IPS-15b (cell line): Measurements from ENCODE around the gene RAD51B.

Experiments
- H3K27me3 ChIP-seq: one replicate; pipeline ENCODE4 v1.6.1; 2013; ENCODE audit warnings: low read length; ENCODE audit not compliant: control insufficient read depth, insufficient read depth
- H3K36me3 ChIP-seq: one replicate; pipeline ENCODE4 v1.6.1; 2013; ENCODE audit warnings: low read length; ENCODE audit not compliant: control insufficient read depth, insufficient read depth
- H3K4me1 ChIP-seq: one replicate; pipeline ENCODE4 v1.6.1; 2013; ENCODE audit warnings: mild to moderate bottlenecking, low read length; ENCODE audit not compliant: control insufficient read depth, insufficient read depth
- H3K4me3 ChIP-seq: one replicate; pipeline ENCODE4 v1.5.1; 2013; ENCODE audit warnings: low read depth, low read length
- H3K9ac ChIP-seq: one replicate; pipeline ENCODE4 v1.6.1; 2013; ENCODE audit warnings: low read depth, mild to moderate bottlenecking, low read length
- H3K9me3 ChIP-seq: one replicate; pipeline ENCODE4 v1.6.1; 2013; ENCODE audit warnings: mild to moderate bottlenecking, low read length; ENCODE audit not compliant: control insufficient read depth, insufficient read depth

The RAD51B gene

GRCh38 chr14:68680541-68681051, 861.0 kb downstream of the RAD51B start:
- Histone ChIP-seq H3K9ac (no peak overlapping the region), H3K4me1 (peaks cover 2% of the 10 kb centered on the region), H3K36me3 (no peaks in the 10 kb centered on the region), H3K27me3 (no peaks in the 10 kb centered on the region), H3K4me3 (no peak overlapping the region), H3K9me3 (no peaks in the 10 kb centered on the region)

- H3K4me3 ChIP-seq: no peak overlapping the region
- no peak overlapping the region for H3K9ac ChIP-seq
- no peaks in the 10 kb centered on the region for H3K27me3 ChIP-seq
- peaks cover 2% of the 10 kb centered on the region for H3K4me1 ChIP-seq
- H3K9me3 ChIP-seq: no peaks in the 10 kb centered on the region
- H3K36me3 ChIP-seq: no peaks in the 10 kb centered on the region
Measured at GRCh38 chr14:68681256-68682011, 861.9 kb downstream of the RAD51B start.

- no peak overlapping the region for H3K9ac ChIP-seq
- H3K4me3 ChIP-seq: no peak overlapping the region
- no peaks in the 10 kb centered on the region for H3K27me3 ChIP-seq
- H3K9me3 ChIP-seq: no peaks in the 10 kb centered on the region
- H3K36me3 ChIP-seq: no peaks in the 10 kb centered on the region
- peaks cover 2% of the 10 kb centered on the region for H3K4me1 ChIP-seq
Measured at GRCh38 chr14:68682166-68683103, 862.9 kb downstream of the RAD51B start.

GRCh38 chr14:68683326-68683725, 863.7 kb downstream of the RAD51B start:
- H3K9ac ChIP-seq: no peak overlapping the region

GRCh38 chr14:68684466-68685418, 865.2 kb downstream of the RAD51B start:
- Histone ChIP-seq H3K27me3 (no peaks in the 10 kb centered on the region), H3K9me3 (no peaks in the 10 kb centered on the region), H3K4me3 (no peak overlapping the region), H3K36me3 (no peaks in the 10 kb centered on the region), H3K9ac (no peak overlapping the region), H3K4me1 (peaks cover 8% of the 10 kb centered on the region)

More at GRCh38 chr14:68683326-68683725, 863.7 kb downstream of the RAD51B start:
- Histone ChIP-seq H3K4me3 (no peak overlapping the region), H3K4me1 (peaks cover 2% of the 10 kb centered on the region), H3K9me3 (no peaks in the 10 kb centered on the region), H3K36me3 (no peaks in the 10 kb centered on the region), H3K27me3 (no peaks in the 10 kb centered on the region)

GRCh38 chr14:68685419-68686204, 866.0 kb downstream of the RAD51B start:
- H3K27me3 ChIP-seq: no peaks in the 10 kb centered on the region
- no peaks in the 10 kb centered on the region for H3K9me3 ChIP-seq
- H3K4me1 ChIP-seq: peaks cover 8% of the 10 kb centered on the region
- H3K36me3 ChIP-seq: no peaks in the 10 kb centered on the region
- H3K9ac ChIP-seq: no peak overlapping the region
- no peak overlapping the region for H3K4me3 ChIP-seq

GRCh38 chr14:68686205-68686465, 866.6 kb downstream of the RAD51B start:
- no peak overlapping the region for H3K9ac ChIP-seq
- peaks cover 9% of the 10 kb centered on the region for H3K4me1 ChIP-seq
- no peaks in the 10 kb centered on the region for H3K9me3 ChIP-seq
- no peak overlapping the region for H3K4me3 ChIP-seq
- no peaks in the 10 kb centered on the region for H3K36me3 ChIP-seq
- no peaks in the 10 kb centered on the region for H3K27me3 ChIP-seq

- Histone ChIP-seq H3K9ac (no peak overlapping the region), H3K4me3 (no peak overlapping the region), H3K9me3 (no peaks in the 10 kb centered on the region), H3K27me3 (no peaks in the 10 kb centered on the region), H3K36me3 (no peaks in the 10 kb centered on the region), H3K4me1 (peaks cover 14% of the 10 kb centered on the region)
Measured at GRCh38 chr14:68686724-68687123, 867.1 kb downstream of the RAD51B start.

GRCh38 chr14:68687746-68688145, 868.2 kb downstream of the RAD51B start:
- Histone ChIP-seq H3K4me1 (peaks cover 13% of the 10 kb centered on the region), H3K9me3 (no peaks in the 10 kb centered on the region), H3K4me3 (no peak overlapping the region), H3K36me3 (no peaks in the 10 kb centered on the region), H3K27me3 (no peaks in the 10 kb centered on the region), H3K9ac (no peak overlapping the region)

GRCh38 chr14:68688872-68689371, 869.3 kb downstream of the RAD51B start:
- no peaks in the 10 kb centered on the region for H3K9me3 ChIP-seq
- no peaks in the 10 kb centered on the region for H3K27me3 ChIP-seq
- no peaks in the 10 kb centered on the region for H3K36me3 ChIP-seq
- no peak overlapping the region for H3K9ac ChIP-seq
- peaks cover 13% of the 10 kb centered on the region for H3K4me1 ChIP-seq
- H3K4me3 ChIP-seq: no peak overlapping the region
